OCI-LY7 (cell line): Measurements from ENCODE around the gene S1PR1.
"Not testable (repeated sequence)": the region's sequence is repeated elsewhere in the genome, so short reads cannot be mapped to it uniquely, and the experiment has no call there.

ENCODE experiments used
- EZH2phosphoT487 ChIP-seq: fragments of 200-600 bp; sonication (generic); IDR thresholded peaks from 2 replicates; pipeline ENCODE4 v1.6.1; 2018; ENCODE audit warnings: low read depth, borderline replicate concordance, mild to moderate bottlenecking, mixed run types, antibody characterized with exemption, low read length, moderate library complexity, mixed read lengths
- TF ChIP-seq, protein P1 (sequence below): fragments of 200-600 bp; sonication (generic); conservative IDR thresholded peaks from 2 replicates; pipeline ENCODE4 v1.5.1; 2014; ENCODE audit warnings: mild to moderate bottlenecking, antibody characterized with exemption, low read length, moderate library complexity, mixed read lengths

- TF ChIP-seq, protein P1, sequence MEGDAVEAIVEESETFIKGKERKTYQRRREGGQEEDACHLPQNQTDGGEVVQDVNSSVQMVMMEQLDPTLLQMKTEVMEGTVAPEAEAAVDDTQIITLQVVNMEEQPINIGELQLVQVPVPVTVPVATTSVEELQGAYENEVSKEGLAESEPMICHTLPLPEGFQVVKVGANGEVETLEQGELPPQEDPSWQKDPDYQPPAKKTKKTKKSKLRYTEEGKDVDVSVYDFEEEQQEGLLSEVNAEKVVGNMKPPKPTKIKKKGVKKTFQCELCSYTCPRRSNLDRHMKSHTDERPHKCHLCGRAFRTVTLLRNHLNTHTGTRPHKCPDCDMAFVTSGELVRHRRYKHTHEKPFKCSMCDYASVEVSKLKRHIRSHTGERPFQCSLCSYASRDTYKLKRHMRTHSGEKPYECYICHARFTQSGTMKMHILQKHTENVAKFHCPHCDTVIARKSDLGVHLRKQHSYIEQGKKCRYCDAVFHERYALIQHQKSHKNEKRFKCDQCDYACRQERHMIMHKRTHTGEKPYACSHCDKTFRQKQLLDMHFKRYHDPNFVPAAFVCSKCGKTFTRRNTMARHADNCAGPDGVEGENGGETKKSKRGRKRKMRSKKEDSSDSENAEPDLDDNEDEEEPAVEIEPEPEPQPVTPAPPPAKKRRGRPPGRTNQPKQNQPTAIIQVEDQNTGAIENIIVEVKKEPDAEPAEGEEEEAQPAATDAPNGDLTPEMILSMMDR = not testable (repeated sequence)
- TF ChIP-seq EZH2phosphoT487 = not testable (repeated sequence)
These were observed 47.9 kb upstream of the S1PR1 start for GRCh38 chr1:101188968-101189367.
